GM18858 (cell line): ENCODE data around the gene APOL3.
"Not testable (repeated sequence)": the region's sequence is repeated elsewhere in the genome, so short reads cannot be mapped to it uniquely, and the experiment has no call there.

Source experiments
- ATAC-seq: cut with Tn5 transposase; IDR thresholded peaks from one replicate; pipeline ENCODE4 v1.9.1; 2021; ENCODE audit not compliant: unreplicated experiment

APOL3 gene

DNA sequence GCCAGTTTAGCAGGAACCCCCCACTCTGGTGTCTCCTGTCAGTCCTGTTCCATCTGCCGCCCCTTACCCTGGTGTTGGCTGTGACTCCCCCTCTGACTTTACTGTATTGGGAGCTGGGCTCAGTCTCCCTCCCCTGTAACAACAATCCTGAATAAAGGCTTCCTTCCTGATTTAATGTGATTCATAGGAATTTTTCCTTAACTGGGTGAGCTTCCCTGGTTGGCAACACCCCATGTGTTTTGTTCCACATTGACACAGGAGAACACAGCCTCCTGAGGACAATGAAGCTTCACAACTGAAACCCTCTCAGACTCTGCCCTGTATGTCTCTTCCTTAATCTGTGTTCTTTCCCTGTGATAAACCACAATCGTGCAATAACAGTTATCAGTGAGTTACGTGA lies 32.6 kb upstream of the APOL3 start:
- no peak for ATAC-seq

DNA sequence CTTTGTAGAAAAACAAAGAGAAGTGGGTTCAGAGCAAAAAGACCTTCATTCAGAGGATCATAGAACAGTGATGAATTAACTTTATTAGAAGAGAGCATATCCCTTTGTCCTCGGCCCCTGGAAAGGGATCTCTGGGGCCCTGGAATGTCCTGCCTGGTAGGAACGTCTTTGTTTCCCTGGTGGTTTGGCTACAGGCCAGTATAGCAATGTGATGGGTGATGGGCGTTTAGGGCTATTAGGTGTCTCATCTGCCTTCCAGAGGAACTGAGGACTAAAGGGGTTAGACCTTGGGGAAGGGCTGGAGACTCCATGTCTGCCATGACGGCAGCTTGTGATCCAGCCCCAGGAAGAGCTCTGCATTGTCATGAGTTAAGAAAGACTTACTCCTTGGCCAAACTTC lies 32.0 kb upstream of the APOL3 start:
- no peak for ATAC-seq

DNA sequence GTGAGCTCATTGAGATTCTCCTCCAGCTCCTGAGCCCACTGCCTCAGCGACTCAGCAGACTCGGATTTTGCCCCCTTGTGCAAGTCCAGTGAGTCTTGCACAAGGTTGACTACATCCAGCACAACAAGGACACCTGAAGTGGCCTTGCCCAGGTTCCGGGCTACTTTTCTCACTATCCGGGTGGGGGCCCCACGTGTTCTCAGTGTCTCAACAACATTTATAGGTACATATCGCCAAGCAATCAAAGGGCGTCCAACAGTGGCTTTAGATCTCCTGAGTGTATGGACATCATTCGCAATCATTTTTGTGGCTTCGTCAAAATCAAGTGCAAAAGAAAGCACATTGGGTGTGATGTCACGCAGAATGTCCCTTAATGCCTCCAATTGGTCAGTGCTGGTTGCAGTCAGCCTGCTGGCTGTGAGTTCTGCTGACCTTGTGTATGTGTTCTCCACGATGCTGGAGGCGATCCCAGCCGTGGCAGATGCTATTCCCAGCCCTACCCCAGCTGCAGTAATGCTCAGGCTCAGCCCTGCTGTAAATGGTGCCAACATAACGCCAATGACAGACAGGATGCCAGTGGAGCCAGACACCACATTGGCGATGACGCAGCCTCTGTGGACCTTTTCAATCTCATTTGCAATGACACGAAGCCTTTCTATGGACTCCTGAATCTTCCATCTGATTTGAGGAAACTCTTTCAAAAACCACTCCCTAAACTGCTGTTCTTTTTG lies 30.7 kb upstream of the APOL3 start:
- no peak for ATAC-seq

DNA sequence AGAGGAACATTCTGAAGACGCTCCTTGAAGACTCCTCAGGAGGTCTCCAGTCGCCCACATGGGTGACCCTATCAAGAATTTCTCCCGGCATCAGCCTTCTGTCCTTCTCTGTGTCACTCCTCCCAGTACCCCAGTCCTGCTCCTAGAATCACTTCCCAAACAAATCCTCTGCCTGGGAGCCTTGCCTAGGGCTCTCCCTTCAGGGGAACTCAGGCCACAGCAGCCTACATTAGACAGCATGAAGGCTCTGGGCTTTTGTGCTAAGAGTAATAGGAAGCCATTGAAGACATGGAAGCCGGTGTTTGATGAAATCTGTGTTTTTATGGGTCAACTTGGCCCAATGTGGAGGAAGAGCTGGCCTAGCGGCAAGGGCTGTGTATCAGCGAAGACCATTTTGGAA lies 27.3 kb upstream of the APOL3 start:
- not testable (repeated sequence) for ATAC-seq

DNA sequence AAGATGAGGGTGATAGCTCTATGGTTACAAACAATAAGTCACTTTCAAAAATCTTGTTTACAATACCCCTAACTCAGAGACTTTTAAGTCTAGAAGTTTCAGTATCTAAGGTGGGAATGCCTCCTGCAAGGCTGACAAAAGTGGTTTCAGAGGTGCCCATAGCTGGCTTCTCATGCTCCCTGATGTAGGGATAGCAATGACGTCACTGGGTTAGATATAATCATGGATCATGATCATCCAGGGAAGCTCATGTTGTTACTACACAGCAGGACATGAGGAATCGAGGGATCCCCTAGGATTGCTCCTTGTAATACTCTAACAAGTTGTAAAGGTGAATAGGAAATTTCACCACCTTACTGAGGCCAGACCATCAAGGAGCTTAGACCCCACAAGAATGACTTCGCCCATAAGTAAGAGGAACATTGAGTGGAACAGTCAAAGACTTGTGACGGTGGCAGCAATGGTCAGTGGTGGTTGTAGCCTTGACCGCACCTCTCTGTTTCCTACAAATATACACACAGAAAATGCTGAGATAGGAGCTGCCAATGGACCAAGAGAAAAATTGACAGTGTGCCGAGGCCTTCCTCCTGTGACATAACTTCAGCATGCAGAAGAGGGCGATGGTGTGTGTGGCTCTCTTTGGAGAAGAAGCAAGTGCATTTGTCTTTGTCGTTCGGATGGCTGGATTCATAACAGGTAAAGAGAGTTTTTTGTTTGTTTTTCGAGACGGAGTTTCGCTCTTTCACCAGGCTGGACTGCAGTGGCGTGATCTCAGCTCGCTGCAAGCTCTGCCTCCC lies 25.5 kb upstream of the APOL3 start:
- no peak for ATAC-seq

DNA sequence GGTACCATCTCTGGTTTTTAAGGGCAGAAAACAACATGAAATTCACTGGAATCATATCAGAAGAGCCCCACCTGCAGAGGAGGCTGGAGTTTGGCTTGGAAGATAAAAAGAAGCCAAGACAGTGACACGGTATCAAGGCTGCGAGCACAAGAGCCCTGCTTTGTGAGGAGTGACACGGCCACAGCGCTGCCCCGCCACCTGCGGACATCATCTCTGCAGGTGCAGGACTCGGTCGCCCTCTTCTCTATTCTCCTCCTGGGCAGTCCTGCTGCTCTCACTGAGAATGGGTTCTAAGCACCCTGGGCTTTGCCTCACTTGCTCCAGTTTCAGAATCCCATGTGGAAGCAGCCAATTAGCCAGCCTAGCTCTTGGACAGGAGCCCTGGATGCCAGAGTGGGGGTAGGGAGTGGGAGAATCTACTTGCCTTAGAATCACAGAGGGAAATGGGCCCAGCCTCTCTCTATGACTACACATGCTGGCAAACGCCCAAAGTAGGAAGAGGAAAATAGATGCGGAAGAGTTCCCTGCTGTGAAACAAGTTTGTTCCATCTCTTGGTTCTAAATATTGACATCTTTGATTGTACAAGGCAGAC lies 24.0 kb upstream of the APOL3 start:
- no peak for ATAC-seq

DNA sequence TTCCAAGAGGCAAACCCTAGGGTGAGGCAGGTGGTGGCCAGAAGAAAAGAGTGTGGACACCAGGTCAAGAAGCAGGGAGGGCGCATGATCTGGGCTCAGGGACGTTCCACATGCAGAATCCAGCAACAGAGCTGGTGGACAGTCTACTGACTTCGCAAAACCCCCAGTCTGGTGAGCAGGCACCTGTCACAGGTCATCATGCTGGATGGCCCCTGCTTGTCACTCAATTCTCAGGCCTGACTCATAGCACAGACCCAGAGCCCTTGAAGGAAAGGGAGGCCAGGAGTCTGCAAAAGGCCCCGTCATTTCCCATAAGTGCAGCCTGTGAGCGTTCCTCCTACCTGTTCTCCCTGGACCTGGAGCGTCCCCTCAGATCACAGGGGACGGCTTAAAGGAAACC lies 22.9 kb upstream of the APOL3 start:
- no peak for ATAC-seq

DNA sequence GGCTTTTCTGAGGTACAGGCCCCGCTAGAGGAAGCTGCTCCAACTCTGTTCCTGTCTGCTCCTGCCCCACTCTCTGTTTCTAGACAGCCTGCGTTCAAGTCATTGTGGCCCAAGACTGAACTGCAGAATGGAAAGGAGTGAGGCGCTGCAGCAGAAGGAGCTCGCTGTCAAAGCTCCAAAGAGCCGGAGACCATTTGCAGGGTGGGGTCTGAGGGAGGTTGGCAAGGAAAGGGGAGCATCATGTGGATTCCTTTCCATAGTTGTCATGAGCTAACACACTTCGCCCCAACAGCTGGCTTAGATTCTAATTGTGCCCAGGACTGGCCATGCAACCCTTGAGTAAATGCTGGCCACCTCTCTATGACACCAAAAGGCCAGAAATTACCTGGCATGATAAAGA lies 22.3 kb upstream of the APOL3 start:
- ATAC-seq, result no peak

DNA sequence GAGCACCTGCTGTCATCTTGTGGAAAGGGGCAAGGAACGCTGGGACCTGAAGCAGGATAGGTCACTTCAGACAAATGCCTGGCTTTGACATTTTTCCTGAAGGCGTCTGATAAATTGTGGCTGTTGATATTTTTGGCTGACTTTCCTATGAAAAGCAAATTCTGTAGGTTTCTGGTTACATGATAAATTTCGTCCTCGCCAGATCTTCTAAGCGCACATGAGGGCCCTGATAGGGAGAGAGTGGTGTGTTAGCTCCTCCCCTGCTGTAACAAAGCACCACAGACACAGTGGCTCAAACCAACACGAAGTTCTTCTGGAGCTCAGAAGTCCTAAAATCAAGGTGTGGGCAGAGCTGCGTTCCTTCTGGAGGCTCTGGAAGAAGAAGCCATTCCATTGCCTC lies 21.5 kb upstream of the APOL3 start:
- ATAC-seq, result no peak

DNA sequence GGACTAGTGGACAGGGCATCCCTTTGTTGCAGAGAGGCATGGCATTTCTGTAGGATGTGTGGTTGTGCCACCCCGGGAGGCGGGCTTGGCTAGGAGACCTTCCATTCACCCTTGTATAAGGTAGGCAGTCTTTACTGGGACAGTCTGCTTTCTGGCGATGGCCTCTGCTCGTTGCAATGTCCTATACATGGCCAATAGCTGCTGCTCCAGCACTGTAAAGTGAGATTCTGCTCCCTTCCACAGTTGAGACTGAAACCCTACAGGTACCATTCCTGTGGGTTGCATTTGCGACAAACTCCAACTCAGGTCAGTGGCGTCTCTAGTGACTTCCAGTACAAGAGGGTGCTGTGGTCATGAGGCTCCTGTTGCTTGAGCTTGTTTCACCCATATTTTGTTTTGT lies 20.4 kb upstream of the APOL3 start:
- ATAC-seq, result no peak

DNA sequence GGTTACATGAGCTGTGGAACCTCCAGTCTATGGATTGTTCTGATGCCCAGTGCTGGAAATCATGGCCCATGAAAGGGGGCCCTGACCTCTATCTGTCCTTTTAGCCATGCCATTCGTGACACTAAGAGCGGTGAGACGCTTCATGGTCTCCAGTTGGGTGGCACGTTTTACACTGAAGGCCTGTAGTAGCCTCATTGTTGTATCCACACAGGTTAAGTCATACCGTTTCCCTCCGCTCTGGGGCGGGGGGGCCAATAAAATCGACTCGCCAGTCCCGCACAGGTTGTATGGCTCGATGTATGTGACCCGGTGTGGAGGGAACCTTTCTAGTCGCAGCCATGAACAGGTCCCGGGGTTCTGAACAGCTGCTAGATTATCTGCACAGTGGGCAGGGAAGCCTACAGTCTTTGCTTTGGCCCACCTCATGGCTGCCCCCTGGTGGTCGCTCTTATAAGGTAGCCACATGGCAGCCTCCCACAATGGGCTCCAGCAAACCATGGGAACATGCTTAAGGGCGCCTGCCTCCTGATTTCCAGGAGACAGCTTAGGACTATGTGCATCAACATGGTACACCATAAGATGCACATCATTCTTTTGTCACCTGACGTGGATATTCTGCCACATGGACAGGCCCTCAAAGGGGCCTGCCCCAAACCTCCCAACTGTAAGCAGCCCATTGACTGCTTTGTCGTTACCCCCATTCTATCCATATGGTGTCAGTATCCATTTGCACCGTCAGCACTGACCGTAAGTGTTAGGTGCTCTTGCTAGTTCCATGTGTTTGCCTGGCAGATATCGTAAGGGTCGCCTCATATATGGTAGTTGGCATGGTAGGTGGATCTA lies 19.7 kb upstream of the APOL3 start:
- ATAC-seq, result no peak

DNA sequence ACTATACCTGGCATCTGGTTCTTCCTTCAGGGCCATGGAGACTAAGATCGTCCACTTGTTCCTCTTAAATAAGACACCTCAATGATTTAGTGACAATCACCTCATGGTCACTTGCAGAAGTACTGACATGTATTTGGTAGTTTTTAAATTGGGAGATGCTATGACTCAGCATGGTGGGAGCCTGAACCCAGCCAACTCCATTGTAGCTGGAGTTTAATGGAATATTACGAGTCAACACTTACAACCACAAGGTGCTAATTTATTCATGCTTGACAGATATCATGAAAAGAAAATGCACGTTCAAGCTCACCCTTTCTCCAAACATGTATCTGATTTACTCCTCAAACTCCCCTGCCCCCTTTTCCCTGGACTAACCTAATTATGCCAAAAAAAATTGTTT lies 16.6 kb upstream of the APOL3 start:
- ATAC-seq, result no peak

DNA sequence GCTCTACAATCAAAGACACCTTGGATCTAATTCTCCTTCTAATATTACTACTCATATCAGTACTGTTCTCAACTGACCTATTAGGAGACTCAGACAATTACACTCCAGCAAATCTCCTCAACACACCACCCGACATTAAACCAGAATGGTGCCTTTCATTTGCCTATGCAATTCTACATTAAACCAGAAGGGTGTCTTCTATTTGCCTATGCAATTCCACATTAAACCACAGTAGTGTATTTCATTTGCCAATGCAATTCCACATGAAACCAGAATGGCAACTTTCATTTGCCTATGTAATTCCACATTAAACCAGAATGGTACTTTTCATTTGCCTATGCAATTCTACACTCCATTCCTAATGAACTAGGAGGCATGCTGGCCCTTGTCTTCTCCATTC lies 15.3 kb upstream of the APOL3 start:
- no peak for ATAC-seq

DNA sequence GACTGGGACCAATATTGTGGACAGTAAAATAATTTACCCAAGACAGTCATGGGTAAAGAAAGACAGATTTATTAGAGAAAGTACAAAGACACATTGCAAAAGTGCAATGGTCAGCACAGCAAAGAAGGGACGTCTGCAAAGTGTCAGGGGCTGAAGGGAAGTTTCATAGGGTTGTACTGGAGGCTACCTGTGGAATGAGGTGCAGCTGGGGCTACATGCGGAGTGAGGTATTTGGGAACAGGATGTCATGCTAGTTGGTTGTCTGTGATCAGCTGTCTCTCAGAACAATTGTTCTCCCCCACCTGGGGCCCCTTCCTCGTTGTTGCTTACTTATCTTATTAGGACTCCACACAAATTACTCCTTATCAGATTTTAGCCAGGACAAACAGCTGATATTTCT lies 11.4 kb upstream of the APOL3 start:
- no peak for ATAC-seq

DNA sequence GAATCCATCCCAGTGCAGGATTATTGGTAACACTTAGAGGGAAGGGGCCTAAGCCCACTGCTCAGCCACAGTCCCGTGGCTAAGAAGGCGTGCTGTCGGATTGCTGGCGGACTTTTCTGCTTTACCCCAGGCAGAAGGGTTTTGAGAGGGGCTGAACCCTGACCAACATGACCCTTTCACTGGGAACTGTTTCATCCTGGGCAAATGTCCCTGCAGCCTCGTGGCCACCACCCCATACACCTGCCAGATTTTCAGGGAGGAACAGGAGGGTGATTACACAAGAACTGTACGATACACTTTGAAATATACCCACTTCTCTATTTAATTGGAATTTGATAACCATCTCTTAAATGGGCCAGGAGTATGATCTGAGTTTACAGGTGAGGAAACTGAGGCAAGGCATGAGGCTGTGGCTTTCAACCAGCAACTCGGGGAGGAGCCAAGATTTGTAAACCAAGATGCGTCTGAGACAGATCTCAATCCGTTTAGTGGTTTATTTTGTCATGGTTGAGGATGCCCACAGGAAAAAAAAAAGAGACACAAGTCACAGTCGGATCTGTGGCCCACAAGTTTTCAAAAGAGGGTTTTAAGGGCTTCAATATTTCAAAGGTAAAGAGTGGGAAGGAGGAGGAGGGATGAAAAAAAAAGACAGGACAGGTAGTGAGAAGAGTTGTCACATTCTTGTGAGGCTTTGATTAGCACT lies 6.1 kb upstream of the APOL3 start:
- no peak for ATAC-seq

DNA sequence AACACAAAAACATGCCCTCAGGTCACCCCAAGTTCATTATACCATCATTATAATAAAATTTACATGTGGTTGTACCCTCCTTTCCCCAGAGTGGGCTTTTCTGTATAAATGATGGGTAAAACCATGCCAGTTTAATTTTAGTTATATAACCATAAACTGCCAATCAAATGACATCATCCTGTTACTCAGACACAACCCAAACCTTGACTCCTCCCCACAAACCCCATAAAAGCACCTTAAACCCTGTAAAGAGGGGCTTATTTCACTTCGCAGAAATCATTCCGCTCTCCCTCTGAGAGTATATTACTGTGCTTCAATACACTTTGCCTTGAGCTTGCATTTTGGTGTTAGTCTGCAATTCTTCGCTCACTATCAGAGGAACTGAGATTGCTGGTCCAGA lies 5.5 kb upstream of the APOL3 start:
- no peak for ATAC-seq

DNA sequence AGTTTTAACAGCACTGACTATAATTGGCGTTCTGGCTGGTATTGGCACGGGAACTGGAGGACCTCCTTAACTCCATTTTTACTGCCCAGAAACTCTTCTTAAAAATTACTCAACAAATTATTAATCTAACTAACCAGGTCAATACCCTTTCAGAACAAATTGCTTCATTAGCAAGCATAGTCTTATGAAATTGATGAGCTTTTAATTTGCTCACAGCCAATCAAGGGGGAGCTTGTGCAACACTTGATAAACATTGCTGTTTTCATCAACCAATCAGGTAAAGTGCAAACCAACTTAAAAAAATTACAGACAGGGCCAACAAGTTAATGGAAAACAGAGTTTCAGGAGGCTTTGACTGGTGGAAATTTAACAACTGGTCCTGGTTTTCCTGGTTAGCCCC lies 4.6 kb upstream of the APOL3 start:
- no peak for ATAC-seq

DNA sequence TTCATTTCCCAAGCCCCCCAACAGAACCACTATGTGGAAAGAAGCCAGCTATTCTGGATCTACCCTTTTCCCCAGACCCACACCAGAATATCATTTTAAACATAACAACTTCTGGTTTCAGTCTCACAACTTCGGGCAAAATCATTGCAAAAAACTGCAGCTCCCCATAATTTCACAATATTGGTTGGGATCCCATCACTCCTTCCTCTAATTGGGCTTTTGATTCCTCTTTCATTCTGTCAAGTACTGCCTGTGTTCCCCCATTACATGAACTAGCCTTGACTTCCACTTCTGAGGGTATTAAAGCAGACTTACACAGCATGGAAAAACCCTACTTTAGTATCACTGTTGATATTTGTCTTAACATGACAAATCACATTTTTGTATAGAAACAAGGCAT lies 4.1 kb upstream of the APOL3 start:
- ATAC-seq, result no peak

DNA sequence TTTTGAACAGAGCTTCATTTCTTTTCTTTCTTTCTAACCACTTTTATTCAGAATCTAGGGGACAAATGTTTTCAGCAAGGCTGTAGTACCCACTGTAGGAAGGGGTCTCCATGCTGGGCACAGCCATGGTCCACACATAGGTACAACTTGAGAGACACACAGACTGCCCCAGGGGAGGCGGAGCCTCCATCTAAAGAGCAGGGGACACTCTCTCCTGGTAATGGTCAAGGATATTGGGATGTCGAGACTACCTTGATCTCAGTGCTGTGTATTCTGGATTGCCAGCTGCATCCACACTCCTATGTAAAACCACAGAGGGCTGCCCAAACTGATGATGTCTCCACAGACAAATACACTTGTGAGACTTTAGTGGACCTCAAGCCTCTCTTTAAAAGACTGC lies 2.9 kb upstream of the APOL3 start:
- ATAC-seq, result no peak

DNA sequence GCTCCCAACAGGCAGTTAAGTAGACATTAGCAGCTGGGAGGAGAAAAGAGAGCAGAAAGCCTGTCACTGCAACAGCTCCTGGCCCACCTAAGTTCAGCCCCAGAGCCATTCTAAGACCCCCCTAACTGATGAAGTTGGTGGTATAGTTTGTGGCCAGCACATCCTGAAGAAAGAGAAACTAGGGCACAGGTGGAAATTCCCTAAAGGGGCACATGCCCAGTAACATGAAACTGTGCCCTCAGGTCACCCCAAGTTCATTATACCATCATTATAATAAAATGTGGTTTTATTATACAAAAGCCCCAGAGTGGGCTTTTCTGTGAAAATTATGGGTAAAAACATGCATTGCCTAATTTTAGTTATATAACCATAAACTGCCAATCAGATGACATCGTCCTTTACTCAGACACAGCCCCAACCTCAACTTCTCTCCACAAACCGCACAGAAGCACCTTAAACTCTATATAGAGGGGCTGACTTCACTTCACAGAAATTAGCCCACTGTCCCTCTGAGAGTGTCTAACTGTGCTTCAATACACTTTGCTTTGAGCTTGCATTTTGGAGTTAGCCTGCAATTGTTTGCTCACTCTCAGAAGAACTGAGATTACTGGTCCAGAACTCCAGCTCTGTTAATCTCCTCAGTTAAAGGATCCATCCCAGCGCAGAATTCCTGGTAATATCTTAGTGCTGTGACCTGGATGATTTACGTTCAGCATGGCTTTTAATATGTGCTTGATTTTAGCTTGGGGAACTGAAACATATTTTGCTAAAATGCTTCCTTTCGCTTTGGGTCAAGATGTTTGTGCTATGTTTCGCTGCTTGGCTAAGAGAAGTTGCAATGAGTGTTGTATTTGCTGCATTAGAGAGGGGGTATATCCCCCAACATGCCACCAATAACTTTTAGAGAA lies 1.8 kb upstream of the APOL3 start:
- ATAC-seq, result no peak
